Urothelium cell line (cell line): ENCODE measurements around the gene NARS2.
"Not testable (repeated sequence)": the region's sequence is repeated elsewhere in the genome, so short reads cannot be mapped to it uniquely, and the experiment has no call there.

ENCODE experiments used
- DNase-seq: peaks from one replicate; pipeline ENCODE4 v3.0.0; 2011; ENCODE audit warnings: low spot score, mixed read lengths
- FAIRE-seq: peaks from 2 replicates; lab custom pipeline; 2011; peaks lifted over from hg19 to GRCh38; lab: Jason Lieb, UNC

The NARS2 gene

DNA sequence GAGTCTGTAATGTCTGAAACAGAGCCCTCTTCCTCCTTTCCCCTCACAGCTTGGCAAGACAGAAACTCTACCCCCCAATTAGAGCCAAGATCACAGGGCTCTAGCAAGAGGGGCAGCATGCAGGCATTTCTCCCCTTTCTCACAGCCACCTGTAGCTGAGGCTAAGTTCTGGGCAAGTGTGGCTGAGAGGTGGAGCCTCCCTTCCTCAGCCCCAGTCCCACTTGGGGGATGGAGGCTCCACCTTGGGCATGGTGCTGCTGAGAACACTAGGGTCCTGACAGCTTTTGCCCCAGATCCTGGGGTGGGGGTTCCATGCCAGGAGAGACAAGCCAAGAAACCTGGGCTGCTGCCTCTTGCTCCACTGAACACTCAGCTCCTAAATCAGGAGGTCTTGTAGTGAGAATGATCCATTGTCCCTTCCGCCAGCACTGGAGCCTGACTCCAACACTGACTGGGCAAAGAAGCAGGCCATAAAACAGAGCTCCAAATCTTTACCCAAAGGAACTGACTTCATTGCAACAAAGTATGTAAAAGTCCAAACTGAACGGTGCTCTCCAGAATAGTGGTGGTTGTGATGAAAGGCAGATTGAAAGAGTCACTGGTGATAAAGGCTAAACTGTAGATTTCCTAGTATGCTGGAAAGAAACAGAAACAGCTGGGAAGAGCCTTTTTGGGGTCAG is 25.6 kb downstream of the NARS2 start:
- DNase-seq (no peak), FAIRE-seq (no peak)

- FAIRE-seq = no peak
These were observed 26.5 kb downstream of the NARS2 start for GRCh38 chr11:78547931-78548705.

GRCh38 chr11:78542007-78542406 is 32.7 kb downstream of the NARS2 start:
- no peak for FAIRE-seq
- DNase-seq = no peak

More at GRCh38 chr11:78547931-78548705, 26.5 kb downstream of the NARS2 start:
- no peak for DNase-seq

DNA sequence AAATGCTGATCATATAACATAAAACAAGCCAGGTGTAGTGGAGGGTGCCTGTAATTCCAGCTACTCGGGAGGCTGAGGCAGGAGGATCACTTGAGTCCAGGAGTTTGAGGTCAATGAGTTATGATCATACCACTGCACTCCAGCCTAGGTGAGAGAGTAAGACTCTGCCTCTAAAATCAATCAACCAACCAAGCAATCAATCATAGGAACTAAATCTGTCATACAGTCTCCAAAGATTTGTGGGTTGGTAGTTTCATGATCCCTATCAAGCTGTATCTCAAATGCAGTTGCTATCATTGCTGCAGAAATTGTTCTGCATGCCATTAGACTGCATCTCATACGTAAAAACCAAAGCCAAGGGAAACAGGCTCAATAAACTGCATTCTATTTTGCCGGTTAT is 33.1 kb downstream of the NARS2 start:
- DNase-seq (no peak), FAIRE-seq (no peak)

GRCh38 chr11:78540256-78540655 is 34.4 kb downstream of the NARS2 start:
- no peak for DNase-seq
- no peak for FAIRE-seq

DNA sequence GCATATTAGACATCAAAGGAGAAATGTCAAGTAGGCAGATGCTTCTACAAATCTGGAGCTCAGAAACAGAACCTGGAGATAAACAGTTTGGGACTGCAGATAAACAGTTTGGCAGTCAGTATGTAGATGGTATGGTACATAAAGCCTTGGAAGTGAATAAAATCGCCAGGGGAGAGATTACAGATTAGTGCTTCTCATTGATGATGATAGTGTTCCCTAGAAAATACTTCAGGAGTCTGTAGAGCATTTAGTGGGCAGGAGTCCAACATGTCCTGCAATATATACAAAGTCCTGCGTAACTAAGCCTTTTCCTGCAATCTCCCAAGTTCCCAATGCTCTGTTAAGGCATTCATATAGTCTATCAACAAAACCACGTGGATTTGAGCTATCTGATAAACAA is 35.2 kb downstream of the NARS2 start:
- FAIRE-seq = no peak
- no peak for DNase-seq

DNA sequence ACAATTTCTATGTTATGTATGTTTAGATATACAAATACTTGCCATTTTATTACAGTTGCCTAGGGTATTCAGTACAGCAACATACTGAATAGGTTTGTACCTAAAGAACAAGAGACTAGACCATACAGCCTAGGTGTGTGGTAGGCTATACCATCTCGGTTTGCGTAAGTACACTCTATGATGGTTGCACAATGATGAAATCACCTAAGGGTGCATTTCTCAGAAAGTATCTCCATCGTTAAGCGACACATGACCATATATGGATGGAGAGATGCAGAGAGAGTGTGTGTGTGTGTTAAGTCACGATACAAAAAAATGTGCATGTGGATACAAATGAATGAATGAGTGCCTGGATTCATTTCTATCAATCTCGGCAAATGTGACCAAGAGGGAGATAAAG is 37.7 kb downstream of the NARS2 start:
- FAIRE-seq (peak; percentile 74), DNase-seq (no peak)

GRCh38 chr11:78535920-78536319 is 38.7 kb downstream of the NARS2 start:
- FAIRE-seq (no peak), DNase-seq (no peak)

- FAIRE-seq (no peak), DNase-seq (no peak)
These were observed 39.6 kb downstream of the NARS2 start for GRCh38 chr11:78535027-78535426.

GRCh38 chr11:78533399-78533798 is 41.3 kb downstream of the NARS2 start:
- FAIRE-seq = no peak
- DNase-seq = no peak

GRCh38 chr11:78532991-78533390 is 41.7 kb downstream of the NARS2 start:
- no peak for FAIRE-seq
- no peak for DNase-seq

GRCh38 chr11:78526497-78527146 is 48.0 kb downstream of the NARS2 start:
- DNase-seq = no peak
- no peak for FAIRE-seq

DNA sequence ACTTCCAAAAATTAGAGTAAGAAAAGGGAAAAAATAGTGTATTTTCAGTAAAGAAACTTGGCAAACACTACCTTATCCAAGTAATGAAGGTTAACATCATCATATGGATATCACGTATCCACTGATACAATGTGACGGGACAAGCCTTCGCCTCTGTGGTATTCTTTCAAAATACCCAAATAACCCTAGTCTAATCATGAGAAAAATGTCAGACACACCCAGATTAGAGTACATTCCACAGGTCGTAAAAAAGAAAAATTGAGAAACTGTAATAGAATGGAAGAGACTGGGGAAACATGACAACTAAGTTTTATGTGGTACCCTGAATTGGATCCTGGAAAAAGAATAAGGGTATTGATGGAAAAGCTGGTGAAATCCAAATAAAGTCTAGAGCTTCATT is 48.9 kb downstream of the NARS2 start:
- DNase-seq = no peak
- no peak for FAIRE-seq

GRCh38 chr11:78520230-78520629 is 54.4 kb downstream of the NARS2 start:
- DNase-seq = no peak
- FAIRE-seq = no peak

- no peak for DNase-seq
- no peak for FAIRE-seq
These were observed 58.4 kb downstream of the NARS2 start for GRCh38 chr11:78516281-78516680.

GRCh38 chr11:78514922-78515502 is 59.7 kb downstream of the NARS2 start:
- FAIRE-seq (no peak), DNase-seq (no peak)

- DNase-seq, FAIRE-seq: not testable (repeated sequence)
These were observed 61.6 kb downstream of the NARS2 start for GRCh38 chr11:78513085-78513484.

DNA sequence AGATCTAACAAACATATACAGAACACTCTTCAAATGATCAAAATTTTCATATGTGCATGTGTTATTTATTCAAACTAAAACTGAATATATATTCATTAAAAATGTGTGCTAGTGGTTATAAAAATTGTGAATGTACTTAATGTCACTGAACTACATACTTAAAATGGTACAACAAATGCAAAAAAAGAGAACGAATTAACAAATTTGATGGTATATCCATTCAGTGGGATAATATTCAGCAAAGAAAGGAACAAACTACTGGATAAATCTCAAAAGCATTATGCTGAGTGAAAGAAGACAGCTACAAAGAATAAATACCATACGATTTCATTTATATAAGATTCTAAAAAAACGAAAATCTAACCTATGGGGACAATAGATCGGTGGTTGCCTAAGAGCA is 64.1 kb downstream of the NARS2 start:
- DNase-seq = no peak
- FAIRE-seq = no peak

GRCh38 chr11:78510025-78510596 is 64.6 kb downstream of the NARS2 start:
- DNase-seq = no peak
- FAIRE-seq = no peak

- no peak for FAIRE-seq
- DNase-seq = no peak
These were observed 70.0 kb downstream of the NARS2 start for GRCh38 chr11:78504708-78505107.

DNA sequence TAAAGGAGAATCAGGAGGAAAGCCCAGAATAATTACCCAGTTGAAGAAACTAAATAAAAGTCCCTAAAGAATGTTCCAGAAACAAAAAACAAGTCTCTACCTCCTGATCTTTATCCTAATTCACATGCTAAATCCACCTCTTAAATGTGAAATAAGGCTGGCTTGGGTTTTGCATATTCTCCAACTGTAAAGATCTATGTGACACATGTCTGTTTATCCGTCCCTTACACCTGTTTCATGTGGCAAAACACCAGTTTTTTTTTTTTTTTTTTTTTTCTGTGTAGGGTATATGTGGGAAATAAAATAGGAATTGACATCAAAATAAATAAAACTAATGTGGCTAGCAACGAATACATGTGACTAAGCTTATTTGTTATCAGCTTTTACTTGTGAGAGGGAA is 70.5 kb downstream of the NARS2 start:
- FAIRE-seq (no peak), DNase-seq (no peak)
